NCI-H2107 (cell line): ENCODE data around the gene PIP5K1C.
"Not testable (repeated sequence)": the region's sequence is repeated elsewhere in the genome, so short reads cannot be mapped to it uniquely, and the experiment has no call there.

Experiments
- DNase-seq: peaks from one replicate; lab custom pipeline; 2025; lab: John Stamatoyannopoulos, UW

Gene PIP5K1C

DNA sequence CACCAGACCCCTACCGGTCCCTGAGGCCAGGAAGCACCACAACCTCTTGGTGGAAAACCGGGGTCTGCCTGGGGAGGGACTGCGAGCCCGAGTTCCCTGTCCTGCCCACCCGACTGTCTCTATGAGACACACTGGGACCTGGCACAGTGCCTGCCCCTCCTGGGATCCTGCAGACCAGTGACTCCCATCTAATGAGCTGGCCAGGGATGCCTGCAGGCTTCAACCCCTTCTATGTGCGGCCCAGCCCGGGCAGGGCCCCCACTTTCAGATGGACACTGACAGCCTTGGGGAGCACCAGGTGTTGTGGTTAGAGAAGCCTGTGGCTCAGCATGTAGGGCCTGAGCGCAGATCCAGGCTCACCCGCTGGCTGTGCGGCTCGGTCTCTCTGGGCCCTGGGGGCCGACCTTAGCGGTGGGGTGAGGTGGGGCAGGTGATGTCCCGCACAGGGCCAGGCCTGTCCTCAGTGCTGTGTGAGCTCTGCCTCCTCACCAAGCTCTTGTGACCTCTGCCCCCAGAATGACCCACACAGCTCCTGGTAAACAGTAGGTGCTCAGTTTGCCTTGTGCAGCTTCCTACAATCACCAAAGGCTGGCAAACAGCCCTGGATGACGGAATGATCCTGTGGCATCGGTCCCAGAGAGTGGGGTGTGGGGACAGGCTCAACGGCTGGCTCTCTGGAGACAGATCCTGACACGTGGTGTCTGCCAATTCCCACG is 55.8 kb downstream of the PIP5K1C start:
- no peak for DNase-seq

GRCh38 chr19:3643674-3644313 is 56.5 kb downstream of the PIP5K1C start:
- no peak for DNase-seq

GRCh38 chr19:3642987-3643673 is 57.1 kb downstream of the PIP5K1C start:
- no peak for DNase-seq

DNA sequence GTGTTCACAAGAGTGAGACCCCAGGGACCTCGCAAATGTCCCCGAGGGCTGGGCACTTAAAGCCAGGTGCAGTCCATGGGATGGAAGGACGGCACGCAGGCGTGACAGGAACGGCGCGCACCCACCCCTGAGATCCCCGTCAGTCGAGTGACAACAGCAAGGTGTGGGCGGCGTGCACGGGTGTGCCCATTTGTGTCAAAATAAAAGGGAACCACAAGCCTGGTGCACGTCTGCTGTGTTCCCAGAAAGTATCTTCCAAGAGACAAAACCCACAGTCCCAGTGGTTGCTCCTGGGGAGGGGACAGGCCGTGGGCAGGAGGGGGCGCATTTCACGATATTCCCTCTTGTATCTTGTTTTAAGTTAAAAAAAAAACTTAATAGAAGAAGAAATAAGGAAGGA is 58.0 kb downstream of the PIP5K1C start:
- no peak for DNase-seq

- DNase-seq, result no peak
These were observed 58.6 kb downstream of the PIP5K1C start for GRCh38 chr19:3641515-3642269.

DNA sequence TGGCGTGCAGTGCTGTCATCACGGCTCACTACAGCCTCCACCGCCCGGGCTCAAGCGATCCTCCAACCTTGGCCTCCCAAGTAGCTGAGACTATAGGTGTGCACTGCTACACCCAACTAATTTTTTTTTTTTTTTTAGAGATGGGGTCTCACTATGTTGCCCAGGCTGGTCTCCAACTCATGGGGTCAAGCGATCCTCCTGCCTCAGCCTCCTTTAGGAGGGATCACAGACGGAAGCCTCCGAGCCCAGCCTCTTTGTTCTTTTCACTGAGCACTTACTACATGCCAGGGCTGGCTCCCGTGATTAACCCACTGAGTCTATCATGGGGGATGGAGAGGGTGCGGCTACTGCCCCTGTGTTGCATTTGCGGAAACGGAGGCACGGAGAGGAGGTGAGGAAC is 60.8 kb downstream of the PIP5K1C start:
- no peak for DNase-seq

DNA sequence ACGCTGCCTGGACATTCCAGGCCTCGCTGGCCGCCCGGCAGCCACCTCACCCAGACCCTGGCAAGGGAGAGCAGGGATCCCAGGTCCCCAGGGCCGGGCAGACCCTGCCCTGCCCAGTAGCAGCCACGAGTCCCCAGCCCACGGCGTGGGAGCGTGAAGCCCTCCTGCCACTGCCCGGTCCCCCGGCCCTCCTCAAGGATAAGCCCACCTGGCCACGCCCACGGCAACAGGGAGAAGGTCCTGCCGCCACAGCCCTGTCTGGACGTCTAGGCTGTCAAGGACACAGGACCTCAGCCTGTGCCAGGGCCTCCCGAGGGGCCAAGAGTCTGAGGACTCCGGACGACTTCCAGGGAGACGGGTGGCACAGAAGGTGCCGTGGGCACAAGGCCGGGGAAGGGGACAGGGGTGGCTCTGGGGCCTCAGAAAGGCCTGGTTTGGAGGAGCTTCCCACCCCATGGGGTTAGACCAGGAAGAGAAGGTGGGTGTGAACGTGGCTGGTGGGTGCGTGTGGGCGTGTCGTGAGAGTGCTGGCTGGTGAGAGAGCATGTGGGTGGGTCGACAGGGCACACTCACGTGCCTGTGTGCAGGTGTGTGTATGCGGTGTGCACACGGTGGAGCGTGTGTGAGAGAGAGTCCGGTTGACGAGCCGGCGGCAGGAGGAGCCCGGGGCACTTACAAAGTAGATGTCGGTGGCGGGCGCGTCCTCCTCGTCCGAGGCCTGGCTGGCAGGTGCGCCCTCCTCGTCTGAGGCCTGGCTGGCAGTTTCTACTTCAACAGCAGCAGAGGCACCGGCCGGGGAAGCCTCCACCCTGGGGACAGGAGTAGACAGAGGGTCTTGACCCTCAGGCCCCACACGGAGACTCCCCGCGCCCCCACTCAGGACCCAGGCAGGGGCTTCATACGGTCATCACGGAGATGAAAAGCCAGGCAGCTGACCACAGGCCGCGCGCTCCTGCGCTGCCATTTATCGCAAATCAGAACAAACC is 61.8 kb downstream of the PIP5K1C start:
- DNase-seq, result no peak

- no peak for DNase-seq
These were observed 62.6 kb downstream of the PIP5K1C start for GRCh38 chr19:3637621-3638020.

DNA sequence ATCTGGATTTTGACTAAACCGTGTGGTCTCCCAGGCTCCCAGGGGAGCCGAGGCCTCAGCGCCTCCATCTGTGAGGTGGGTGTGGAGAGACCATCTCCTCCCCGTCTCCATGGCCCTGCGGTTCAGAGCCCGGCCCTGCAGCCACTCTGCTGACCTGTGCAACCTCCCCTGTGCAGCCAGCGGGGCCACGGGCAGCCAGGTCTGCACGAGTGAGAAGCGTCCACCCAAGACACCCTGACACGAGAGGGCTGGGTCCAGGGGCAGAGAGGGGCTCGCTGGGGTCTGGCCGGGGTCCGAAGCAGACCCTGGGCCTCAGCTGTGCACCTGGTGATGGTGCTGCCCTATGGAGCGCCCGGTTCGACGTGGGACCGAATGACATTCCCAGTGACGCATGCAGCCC is 63.3 kb downstream of the PIP5K1C start:
- no peak for DNase-seq

DNA sequence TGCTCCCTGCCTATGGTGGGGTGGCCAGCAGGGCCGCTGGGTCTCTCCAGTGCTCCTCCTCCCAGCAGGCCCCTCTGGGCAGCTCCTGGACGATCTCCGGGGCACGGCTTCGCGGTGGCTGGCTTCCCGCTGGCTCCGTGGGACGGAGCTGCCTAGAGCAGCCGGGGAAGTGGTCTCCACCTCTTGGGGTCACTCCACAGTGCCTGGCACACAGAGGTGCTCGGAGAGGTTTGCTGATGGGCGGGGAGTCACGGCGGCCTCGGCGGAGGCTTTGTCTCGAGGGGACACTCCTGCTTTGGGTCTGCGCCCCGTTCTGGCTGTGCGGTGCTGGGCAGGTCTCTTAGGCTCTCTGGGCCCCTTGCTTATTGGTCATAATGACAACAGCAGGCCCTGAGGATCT is 63.8 kb downstream of the PIP5K1C start:
- DNase-seq, result no peak

DNA sequence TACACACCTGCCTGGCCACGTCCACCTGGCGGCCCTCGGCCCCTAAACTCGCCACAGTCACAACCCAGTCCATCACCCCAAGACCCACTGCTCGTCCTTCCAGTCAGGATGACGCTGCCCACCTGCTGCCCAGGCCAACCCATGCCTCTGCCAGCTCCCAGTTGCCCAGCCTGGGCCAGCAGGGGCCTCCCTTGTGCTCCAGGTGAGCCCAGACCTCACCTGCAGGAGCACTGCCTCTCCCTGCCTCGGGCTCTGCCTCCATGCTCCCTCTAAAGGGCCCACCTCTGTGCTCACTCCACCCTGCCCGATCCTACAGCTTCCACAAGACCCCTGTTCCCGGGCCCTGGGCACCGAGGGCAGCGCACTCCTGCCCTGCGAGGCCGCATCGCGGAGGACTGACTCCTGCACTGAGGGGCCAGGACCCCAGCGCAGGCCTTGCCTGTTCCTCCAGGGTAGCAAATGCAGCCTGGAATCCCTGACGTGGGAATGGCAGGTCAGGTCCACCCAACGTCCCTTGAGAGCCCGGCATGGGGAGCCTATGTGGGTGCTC is 65.7 kb downstream of the PIP5K1C start:
- DNase-seq, result no peak

DNA sequence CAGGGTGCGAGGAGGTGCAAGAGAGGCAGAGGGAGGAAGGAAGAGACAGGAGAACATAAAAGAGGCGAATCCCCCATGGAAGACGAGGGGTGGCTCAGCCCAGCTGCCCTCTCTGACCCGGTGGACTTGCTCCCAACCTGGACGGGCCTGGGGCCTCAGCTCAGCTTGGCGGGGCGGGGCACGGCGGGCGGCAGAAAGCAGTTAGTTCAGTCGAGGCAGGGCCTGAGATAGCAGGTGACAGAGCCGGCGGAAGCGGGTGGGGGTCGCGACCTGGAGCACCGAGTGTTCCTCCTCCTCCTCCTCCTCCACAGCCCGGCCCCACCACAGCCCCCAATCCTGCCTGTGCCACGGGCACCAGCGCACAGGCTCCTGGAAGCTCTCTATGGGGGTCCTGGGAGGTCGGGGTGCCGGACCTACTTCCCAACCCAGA is 66.7 kb downstream of the PIP5K1C start:
- no peak for DNase-seq

DNA sequence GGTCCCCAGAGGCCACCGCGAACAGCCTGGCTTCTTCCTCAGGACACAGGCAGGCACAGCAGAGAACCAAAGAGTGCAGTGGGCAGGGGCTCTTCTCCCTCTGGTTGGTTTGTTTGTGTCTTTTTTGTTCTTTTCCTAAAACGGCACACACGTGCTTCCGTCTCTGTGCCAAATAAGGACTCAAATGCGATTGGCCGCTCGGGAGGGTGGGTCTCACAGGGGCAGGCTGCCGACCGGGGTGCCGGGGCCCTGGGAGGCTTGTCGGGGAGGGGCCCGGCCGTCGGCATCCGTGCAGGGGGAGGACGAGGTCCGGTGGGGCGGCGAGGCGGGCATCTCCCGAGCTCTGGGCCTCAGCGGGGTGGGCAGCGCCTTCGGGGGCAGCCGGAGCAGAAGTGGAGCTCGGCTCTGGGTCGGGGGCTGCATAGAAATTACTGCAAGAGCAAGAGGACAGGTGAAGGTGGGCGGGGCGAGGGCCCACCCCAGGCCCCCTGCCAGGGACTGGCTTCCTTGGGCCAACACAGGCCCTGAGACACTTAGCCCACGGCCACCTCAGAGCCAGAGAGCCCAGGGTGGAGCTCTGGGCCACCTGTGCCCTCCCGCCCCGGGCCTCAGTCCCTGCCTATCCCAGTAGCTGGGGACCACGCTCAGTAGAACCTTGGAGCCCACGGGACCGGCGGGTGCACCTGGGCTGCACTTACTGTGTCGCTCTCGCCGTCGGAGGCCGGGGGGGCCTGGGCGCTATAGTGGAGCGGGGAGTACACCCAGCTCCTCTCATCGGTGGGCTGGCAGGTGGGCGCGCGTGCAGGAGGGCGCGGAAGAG is 67.3 kb downstream of the PIP5K1C start:
- DNase-seq, result no peak

DNA sequence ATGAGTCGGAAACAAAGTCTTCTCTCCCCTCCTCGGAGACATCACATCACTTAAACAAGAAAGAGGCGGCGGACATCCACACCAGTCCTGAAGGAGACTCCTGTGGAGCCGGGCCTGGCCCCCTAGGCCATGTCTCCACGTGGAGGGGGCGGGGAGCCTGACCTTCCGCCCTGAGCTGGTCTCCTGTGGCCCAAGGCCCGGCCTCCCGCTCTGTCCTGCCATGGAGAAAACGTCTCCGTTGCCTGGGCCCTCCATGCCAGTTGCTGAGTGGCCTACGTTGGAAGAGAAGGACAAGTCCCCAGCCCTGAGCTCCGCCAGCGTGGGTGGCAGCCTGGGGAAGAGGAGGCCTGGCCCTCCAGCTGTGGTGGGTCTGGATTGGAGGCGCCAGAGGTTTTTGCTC is 68.2 kb downstream of the PIP5K1C start:
- no peak for DNase-seq

- DNase-seq, result no peak
These were observed 69.0 kb downstream of the PIP5K1C start for GRCh38 chr19:3631053-3631861.

DNA sequence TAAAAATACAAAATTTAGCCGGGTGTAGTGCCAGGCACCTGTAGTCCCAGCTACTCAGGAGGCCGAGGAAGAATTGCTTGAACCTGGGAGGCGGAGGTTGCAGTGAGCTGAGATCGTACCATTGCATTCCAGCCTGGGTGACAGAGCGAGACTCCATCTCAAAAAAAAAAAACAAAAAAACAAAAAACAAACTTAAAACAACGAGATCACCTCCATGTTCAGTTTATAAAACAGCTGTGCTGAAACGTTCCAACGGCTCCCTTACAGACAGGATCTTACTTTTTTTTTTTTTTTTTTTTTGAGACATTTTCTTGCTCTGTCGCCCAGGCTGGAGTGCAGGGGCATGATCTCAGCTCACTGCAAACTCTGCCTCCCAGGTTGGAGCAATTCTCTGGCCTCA is 71.5 kb downstream of the PIP5K1C start:
- not testable (repeated sequence) for DNase-seq

- no peak for DNase-seq
These were observed 72.9 kb downstream of the PIP5K1C start for GRCh38 chr19:3627351-3627723.

GRCh38 chr19:3626473-3627350 is 73.6 kb downstream of the PIP5K1C start, which contains the start of gene CACTIN:
Gene CACTIN, minus strand, starts transcription at chr19:3626790. Its CDS starts 28 bp downstream, at chr19:3626762.
- peak; percentile 96 for DNase-seq
